Activated naive CD8-positive, alpha-beta T cell treated with anti-CD3 and anti-CD28 coated beads for 36 hours (primary cell): ENCODE measurements around the gene BOLA1. TPM values are rescaled to one million over a fixed set of nuclear protein-coding genes. Genes with fewer than 3 reads are reported as not detected.
"Not testable (repeated sequence)": the region's sequence is repeated elsewhere in the genome, so short reads cannot be mapped to it uniquely, and the experiment has no call there.

ENCODE experiments used
- DNase-seq: peaks from one replicate; pipeline ENCODE4 v3.0.0; 2021
- H3K27ac Mint-ChIP-seq: one replicate; pipeline ENCODE4 v1.8.0; 2022; ENCODE audit warnings: mild to moderate bottlenecking, moderate library complexity, mixed read lengths
- H3K27me3 Mint-ChIP-seq: one replicate; pipeline ENCODE4 v1.8.0; 2022; ENCODE audit warnings: mild to moderate bottlenecking, mixed read lengths
- H3K36me3 Mint-ChIP-seq: one replicate; pipeline ENCODE4 v1.8.0; 2021; ENCODE audit warnings: mild to moderate bottlenecking, mixed read lengths
- H3K4me1 Mint-ChIP-seq: one replicate; pipeline ENCODE4 v1.8.0; 2021; ENCODE audit warnings: mixed read lengths
- H3K4me3 Mint-ChIP-seq: one replicate; pipeline ENCODE4 v1.8.0; 2022; ENCODE audit warnings: mild to moderate bottlenecking, moderate library complexity, mixed read lengths
- H3K9me3 Mint-ChIP-seq: one replicate; pipeline ENCODE4 v1.8.0; 2022; ENCODE audit warnings: mixed read lengths
- total RNA-seq, 2 experiments: library from RNA; stranded (reverse); gene quantifications; one replicate each; pipeline ENCODE4 v1.2.3, GENCODE V29; 2021

BOLA1 gene, protein sequence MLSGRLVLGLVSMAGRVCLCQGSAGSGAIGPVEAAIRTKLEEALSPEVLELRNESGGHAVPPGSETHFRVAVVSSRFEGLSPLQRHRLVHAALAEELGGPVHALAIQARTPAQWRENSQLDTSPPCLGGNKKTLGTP
- 10 to 100 TPM; 20.6 to 22.6 TPM for total RNA-seq

DNA sequence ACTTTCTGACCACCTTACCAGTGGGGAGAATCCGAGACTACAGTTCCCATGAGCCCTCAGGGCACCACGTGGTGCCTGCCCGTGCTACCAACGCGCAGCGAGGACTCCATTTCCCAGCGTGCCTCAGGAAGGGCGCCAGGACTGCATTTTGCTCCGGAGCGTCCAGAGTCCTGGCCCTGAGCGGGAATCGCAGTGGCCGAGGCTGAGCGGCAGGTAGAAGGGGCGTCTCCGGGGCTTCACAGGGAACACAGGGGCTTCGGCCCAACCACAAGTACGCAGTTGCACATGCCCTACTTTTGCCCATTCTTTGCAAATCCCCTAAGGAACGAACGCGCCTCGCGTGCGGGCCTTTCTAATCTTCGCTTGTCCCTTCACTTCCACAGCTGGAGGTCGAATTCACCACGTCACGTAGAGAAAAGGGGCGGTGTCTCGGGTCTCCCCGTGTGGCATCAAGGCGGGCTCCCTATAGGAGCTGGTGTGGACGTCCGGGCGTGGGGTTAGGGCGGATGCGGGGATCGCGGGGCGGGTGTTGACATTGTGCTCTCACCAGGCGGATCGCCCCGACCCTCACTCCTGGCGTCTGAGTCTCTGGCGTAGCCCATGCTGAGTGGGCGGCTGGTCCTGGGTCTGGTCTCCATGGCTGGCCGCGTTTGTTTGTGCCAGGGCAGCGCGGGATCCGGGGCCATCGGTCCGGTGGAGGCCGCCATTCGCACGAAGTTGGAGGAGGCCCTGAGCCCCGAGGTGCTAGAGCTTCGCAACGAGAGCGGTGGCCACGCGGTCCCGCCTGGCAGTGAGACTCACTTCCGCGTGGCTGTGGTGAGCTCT lies at the start of gene BOLA1:
TSS of gene BOLA1 (plus strand) at position 109 of the 825 bp plus-strand sequence. CDS start at position 601, 492 bp downstream.
- Mint-ChIP-seq H3K27ac (peak within 1 kb of the TSS; percentile 95), H3K36me3 (peaks cover 22% of the 10 kb centered on the region), H3K9me3 (peaks cover 6% of the 10 kb centered on the region), H3K4me1 (peaks cover 23% of the 10 kb centered on the region), H3K4me3 (peak within 1 kb of the TSS; percentile 82), H3K27me3 (no peaks in the 10 kb centered on the region)
- peak; percentile 82 for DNase-seq

DNA sequence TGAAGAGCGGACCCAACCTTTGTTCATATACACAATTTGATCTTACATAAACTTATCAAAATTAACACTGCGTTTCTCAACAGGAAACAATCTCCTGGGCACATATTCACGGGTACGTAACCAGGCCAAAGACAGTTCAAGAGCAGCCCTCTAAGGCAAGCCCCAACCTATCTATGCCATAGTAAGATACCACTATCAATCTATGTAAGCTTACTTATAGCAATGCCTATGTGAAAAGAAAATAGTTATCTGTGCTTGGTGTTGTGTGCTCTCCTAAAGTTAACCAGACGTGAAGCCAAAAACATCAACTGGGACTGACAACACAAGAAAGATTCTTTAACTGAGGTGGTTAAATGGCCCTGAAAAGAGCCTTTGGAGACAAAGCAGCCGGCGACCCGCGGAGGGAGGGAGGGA lies 49.4 kb upstream of the BOLA1 start:
- no peaks in the 10 kb centered on the region for H3K27me3 Mint-ChIP-seq
- no peaks in the 10 kb centered on the region for H3K9me3 Mint-ChIP-seq
- peak overlapping the region; percentile 93 for H3K4me3 Mint-ChIP-seq
- H3K36me3 Mint-ChIP-seq: peaks cover 30% of the 10 kb centered on the region
- H3K27ac Mint-ChIP-seq: peak overlapping the region; percentile 96
- no peak for DNase-seq
- H3K4me1 Mint-ChIP-seq: peaks cover 44% of the 10 kb centered on the region

DNA sequence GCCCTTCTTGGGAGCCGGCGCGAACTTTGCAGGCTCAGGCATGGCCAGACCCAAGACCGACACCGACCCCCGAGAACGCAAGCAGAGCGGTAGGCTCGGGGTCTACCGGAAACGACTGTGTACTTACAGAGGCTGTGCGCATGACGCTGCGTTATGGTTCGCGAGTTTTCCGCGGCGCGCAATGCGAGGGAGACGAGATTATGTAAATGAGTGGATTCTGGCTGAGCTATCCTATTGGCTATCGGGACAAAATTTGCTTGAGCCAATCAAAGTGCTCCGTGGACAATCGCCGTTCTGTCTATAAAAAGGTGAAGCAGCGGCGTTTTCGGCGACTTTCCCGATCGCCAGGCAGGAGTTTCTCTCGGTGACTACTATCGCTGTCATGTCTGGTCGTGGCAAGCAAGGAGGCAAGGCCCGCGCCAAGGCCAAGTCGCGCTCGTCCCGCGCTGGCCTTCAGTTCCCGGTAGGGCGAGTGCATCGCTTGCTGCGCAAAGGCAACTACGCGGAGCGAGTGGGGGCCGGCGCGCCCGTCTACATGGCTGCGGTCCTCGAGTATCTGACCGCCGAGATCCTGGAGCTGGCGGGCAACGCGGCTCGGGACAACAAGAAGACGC lies 48.5 kb upstream of the BOLA1 start:
- H3K36me3 Mint-ChIP-seq: peaks cover 24% of the 10 kb centered on the region
- H3K4me3 Mint-ChIP-seq, DNase-seq, H3K27me3 Mint-ChIP-seq, H3K9me3 Mint-ChIP-seq, H3K27ac Mint-ChIP-seq: not testable (repeated sequence)
- peaks cover 35% of the 10 kb centered on the region for H3K4me1 Mint-ChIP-seq

DNA sequence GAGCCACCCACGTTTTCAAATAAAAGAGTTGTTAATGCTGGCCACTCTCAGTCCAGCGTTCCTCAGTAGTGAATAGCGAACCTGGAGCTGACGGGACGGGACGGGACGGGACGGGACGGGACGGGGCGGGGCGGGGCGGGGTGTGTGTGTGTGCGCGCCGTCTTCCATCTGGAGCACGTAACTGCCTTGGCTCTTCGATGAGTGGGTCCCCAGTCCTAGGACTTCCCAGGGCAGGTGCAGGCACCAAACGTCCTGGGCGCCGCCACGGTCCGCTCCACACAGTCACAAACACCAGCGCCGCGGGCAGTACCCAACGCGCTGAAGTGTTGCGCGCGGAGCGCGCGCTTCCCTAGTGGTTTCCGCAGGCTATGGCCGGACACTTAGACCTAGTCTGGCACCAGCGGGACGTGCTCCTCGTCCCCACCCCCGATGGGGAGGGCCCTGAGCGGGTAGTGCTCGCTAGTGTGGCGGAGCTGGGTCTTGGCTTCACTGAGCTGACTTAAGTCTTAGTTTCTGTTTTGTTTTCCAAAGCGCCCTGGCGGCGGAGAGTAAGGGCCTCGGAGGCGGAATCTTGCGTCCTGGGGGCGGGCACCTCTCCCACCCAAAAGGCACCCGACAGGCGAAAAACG lies 47.7 kb upstream of the BOLA1 start:
- DNase-seq, H3K27me3 Mint-ChIP-seq, H3K27ac Mint-ChIP-seq, H3K4me3 Mint-ChIP-seq, H3K9me3 Mint-ChIP-seq: not testable (repeated sequence)
- H3K36me3 Mint-ChIP-seq: peaks cover 20% of the 10 kb centered on the region
- peaks cover 28% of the 10 kb centered on the region for H3K4me1 Mint-ChIP-seq

DNA sequence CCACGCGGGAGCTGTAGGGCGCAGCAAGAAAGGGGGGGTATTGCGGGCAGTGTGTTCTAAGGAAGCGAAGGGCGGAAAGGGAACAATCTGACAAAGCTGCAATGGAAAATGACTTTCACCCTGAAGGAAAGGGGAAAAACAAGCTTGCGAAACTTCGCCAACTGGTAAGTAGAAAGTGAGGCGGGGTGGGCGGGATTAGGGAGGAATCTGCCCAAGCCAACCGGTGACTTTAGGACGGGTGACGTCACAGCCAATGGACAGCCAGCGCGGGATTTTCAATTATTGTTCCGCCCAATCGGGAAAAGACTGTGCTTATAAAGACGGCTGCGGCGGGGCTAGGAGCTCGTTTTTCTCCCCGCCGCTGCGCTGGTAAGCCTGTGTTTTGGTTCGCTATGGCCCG lies 47.1 kb upstream of the BOLA1 start:
- peaks cover 14% of the 10 kb centered on the region for H3K36me3 Mint-ChIP-seq
- not testable (repeated sequence) for DNase-seq, H3K27me3 Mint-ChIP-seq, H3K4me3 Mint-ChIP-seq, H3K9me3 Mint-ChIP-seq, H3K27ac Mint-ChIP-seq
- H3K4me1 Mint-ChIP-seq: peaks cover 23% of the 10 kb centered on the region

DNA sequence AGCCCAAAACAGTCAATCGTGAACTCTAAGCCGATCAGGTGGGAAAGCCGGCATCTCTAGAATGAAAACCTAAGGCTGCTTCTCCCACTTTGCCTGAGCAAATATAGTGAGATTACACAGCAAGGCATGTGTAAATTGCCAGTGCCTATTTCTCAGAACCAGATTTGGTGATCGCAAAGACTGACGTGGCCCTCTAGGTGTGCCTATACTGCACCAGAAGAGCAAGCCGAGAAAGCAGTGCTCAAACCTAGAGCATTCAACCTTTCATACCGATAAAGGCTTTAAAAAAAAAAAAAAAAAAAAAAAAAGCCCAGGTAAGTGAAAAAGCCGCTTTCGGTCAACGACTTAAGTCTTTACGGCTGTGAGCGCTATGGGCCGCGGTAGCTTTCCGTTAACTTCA lies 39.1 kb upstream of the BOLA1 start:
- H3K27me3 Mint-ChIP-seq, H3K4me1 Mint-ChIP-seq, H3K9me3 Mint-ChIP-seq, DNase-seq, H3K36me3 Mint-ChIP-seq, H3K27ac Mint-ChIP-seq, H3K4me3 Mint-ChIP-seq: not testable (repeated sequence)

DNA sequence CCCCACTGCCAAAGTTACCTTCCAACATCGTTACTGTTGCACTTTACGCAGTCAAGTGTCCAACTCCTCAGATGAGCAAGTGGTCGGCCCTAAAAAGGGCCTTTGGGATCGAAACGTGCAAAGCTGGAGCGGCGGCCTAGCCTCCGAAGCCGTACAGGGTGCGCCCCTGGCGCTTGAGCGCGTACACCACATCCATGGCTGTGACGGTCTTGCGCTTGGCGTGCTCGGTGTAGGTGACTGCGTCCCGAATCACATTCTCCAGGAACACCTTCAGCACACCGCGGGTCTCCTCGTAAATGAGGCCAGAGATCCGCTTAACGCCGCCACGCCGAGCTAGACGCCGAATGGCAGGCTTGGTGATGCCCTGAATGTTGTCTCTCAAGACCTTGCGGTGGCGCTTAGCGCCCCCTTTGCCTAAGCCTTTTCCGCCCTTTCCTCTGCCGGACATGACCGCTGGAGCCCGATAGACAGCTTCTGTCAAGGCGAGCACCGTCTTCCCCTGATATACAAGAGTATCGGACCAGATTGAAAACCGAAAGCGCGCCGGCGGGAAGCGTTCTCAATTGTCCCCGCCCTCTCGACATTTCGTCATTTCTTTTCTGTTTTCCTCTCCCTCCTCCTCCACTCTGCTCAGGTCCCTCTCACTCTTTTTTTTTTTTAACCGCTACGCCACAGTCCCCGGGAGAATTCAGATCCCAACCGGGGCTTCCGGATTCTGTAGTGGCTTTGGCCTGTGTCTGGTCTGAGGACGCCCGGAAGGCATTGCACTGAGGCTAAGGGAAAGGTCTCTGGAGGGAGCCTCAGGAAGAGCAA lies 38.5 kb upstream of the BOLA1 start:
- not testable (repeated sequence) for H3K27me3 Mint-ChIP-seq, H3K27ac Mint-ChIP-seq, DNase-seq, H3K4me3 Mint-ChIP-seq, H3K4me1 Mint-ChIP-seq, H3K9me3 Mint-ChIP-seq, H3K36me3 Mint-ChIP-seq

DNA sequence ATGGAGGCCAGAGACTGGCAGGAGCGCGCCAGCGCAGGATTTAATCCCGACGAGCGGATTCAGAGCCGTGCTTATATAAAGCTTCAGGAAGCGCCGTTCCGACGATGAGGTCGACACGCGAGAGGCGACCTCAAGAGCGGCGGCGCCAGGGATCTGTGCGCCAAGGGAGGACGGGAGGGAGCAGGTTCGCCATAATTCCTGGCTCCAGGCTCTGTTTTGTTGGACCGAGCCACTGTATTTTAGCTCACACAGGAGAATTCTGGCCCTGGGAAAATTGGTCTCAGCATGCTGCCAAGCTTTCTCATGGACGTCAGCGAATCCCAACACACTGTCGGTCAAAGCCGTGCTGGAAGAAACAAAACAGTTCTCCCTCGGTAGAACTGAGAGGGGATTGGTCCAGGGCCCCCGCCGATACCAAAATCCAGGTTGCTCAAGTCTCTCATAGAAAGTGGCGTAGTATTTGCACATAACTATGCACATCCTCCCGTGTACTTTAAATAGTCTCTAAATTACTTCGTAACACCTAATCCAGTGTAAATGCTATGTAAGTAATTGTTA lies 37.8 kb upstream of the BOLA1 start:
- not testable (repeated sequence) for H3K4me3 Mint-ChIP-seq, H3K4me1 Mint-ChIP-seq

DNA sequence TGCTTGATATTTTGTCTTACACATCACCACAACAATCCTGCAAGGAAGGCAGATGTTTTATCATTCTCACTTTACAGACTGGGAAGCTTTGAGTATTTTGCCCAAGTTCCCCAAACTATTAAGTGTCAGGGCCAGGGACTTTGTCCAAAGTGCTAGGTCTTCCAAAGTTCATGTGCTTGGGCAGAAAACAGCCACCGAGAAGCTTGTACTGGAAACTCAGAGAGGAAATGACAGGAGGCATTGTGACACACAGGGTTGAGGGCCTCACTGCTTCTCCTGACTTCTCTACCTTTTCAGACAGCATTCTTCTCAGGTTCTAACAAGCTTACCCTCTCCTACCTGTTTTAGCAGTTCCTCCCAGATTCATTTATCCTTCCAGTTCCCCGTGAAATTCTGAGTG lies 32.5 kb upstream of the BOLA1 start:
- not testable (repeated sequence) for H3K4me1 Mint-ChIP-seq

More for the DNA sequence above, 37.8 kb upstream of the BOLA1 start:
- H3K27ac Mint-ChIP-seq, DNase-seq, H3K36me3 Mint-ChIP-seq, H3K27me3 Mint-ChIP-seq, H3K9me3 Mint-ChIP-seq: not testable (repeated sequence)

DNA sequence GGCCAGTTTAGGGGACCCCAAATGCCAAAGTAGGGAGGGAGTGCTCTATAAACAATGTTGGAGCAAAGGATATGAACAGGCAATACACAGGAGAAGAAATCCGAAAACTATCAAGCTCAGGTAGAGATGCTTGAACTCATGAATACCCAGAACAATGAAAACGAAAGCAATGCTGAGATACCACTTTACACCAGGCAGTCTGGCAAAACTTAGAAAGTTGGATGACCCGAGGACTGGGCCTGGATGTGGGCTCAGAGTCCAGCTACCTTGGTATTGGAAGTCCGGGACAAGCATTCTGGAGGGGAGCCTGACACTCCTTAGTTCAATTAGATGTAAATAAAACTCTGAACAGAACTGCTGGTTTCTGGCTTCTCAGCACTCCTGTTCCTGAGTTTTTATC lies 26.3 kb upstream of the BOLA1 start:
- H3K9me3 Mint-ChIP-seq, H3K36me3 Mint-ChIP-seq, H3K4me3 Mint-ChIP-seq, H3K27ac Mint-ChIP-seq, H3K27me3 Mint-ChIP-seq, DNase-seq, H3K4me1 Mint-ChIP-seq: not testable (repeated sequence)

More for the DNA sequence above, 32.5 kb upstream of the BOLA1 start:
- not testable (repeated sequence) for H3K4me3 Mint-ChIP-seq, H3K9me3 Mint-ChIP-seq, H3K36me3 Mint-ChIP-seq, DNase-seq, H3K27me3 Mint-ChIP-seq, H3K27ac Mint-ChIP-seq

DNA sequence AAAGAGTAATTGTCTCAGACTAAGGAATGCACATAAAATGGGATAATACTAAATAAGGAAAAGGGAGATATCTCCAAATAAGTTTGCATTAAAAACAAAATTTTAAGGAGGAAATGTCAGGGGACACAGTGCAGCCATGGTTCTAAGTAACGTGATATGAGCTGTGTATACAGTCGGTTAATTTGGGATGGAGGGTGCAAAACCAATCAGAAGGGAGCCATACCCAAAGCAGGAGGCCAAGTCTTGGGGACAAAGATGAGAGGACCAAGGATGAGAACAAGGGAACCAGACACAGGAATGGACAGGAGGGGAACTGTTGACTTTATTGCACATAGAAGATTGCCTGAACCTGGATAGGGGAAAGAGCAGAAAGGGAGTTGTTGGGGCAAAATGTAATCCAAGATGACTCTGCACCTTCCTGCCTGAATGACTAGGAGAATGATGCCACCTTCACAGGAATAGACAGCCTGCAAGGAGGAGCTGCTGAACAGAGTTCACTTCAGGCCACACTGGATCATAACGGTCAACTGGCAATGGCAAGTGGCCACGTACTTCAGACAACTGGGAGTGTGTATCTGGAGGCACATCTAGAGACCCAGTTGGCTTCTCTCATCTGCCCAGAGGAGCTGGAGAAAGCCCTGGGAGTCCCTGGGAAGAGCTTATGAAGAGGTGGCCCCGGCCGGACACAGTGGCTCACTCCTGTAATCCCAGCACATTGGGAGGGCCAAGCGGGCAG lies 22.0 kb upstream of the BOLA1 start:
- H3K27ac Mint-ChIP-seq: no peak overlapping the region
- no peaks in the 10 kb centered on the region for H3K27me3 Mint-ChIP-seq

DNA sequence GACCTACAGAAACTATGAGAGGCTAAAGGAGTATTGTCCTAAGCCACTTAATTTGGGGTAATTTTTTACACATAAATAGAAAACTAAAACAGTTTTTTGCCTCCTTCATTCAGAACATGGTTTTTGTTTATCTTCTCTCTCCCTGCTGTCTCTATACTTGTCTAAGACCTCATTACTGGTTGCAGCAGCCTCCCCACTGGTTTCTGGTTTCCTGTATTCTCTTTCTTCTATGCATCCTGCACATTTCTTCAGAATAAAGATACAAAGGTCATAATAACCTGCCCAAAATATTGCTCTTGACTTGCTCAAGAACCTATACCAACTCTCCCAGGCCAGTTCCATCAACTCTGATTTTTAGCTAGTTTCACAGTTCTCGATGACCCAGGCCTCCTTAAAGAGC lies 19.8 kb upstream of the BOLA1 start:
- H3K9me3 Mint-ChIP-seq: no peaks in the 10 kb centered on the region
- no peaks in the 10 kb centered on the region for H3K27me3 Mint-ChIP-seq
- peak overlapping the region; percentile 79 for H3K27ac Mint-ChIP-seq
- H3K4me1 Mint-ChIP-seq: peaks cover 21% of the 10 kb centered on the region
- DNase-seq: no peak
- H3K36me3 Mint-ChIP-seq: no peaks in the 10 kb centered on the region
- peak overlapping the region; percentile 2 for H3K4me3 Mint-ChIP-seq

More for the DNA sequence above, 22.0 kb upstream of the BOLA1 start:
- peaks cover 20% of the 10 kb centered on the region for H3K4me1 Mint-ChIP-seq
- H3K4me3 Mint-ChIP-seq: no peak overlapping the region
- H3K36me3 Mint-ChIP-seq: no peaks in the 10 kb centered on the region
- H3K9me3 Mint-ChIP-seq: no peaks in the 10 kb centered on the region
- no peak for DNase-seq

DNA sequence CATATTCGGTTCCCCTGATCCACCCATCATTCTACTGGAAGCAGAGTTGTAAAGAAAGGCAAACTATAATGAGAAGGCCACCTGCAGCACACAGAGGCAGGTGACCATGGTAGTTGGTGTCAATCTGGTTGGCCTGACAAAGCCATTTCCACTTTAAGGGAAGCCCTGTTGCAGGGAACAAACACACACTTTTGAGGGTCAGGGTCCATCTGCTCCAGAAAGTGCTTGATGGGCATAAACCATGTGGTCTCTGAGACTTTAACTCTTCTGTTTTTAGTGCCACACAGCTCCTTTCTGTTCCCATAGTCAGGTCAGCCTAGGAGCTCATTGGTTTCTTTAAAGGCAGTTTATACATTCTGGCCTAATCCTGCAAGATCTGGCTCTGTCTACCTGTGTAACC lies 17.5 kb upstream of the BOLA1 start:
- no peaks in the 10 kb centered on the region for H3K9me3 Mint-ChIP-seq
- H3K27ac Mint-ChIP-seq: peak overlapping the region; percentile 32

More for the DNA sequence above, 17.5 kb upstream of the BOLA1 start:
- Mint-ChIP-seq H3K4me3 (no peak overlapping the region), H3K27me3 (no peaks in the 10 kb centered on the region), H3K4me1 (peaks cover 21% of the 10 kb centered on the region), H3K36me3 (no peaks in the 10 kb centered on the region)
- DNase-seq: no peak
